Neural progenitor cell (in vitro differentiated cells): ENCODE data around the gene GMFB. TPM values are rescaled to one million over a fixed set of nuclear protein-coding genes. Genes with fewer than 3 reads are reported as not detected.

Experiments used
- DNase-seq: peaks from one replicate; pipeline ENCODE4 v3.0.0-alpha.2; 2016; ENCODE audit warnings: low spot score
- H2AFZ ChIP-seq: fragments of 200-600 bp; sonication (generic); replicated peaks from 2 replicates; pipeline ENCODE4 v1.6.1; 2016; ENCODE audit warnings: antibody characterized with exemption
- H3F3A ChIP-seq: fragments of 200-600 bp; sonication (generic); 2 replicates; pipeline ENCODE4 v1.6.1; 2016; ENCODE audit warnings: antibody characterized with exemption, low read depth
- H3K27ac ChIP-seq: fragments of 200-600 bp; sonication (generic); 2 replicates; pipeline ENCODE4 v1.5.1; 2016; ENCODE audit warnings: mild to moderate bottlenecking
- H3K27me3 ChIP-seq: fragments of 200-600 bp; sonication (generic); 2 replicates; pipeline ENCODE4 v1.6.1; 2016; ENCODE audit warnings: mild to moderate bottlenecking, moderate library complexity
- H3K36me3 ChIP-seq: fragments of 200-600 bp; sonication (generic); 2 replicates; pipeline ENCODE4 v1.5.1; 2016
- H3K4me1 ChIP-seq: fragments of 200-600 bp; sonication (generic); 2 replicates; pipeline ENCODE4 v1.6.1; 2016; ENCODE audit warnings: mixed run types
- H3K4me2 ChIP-seq: fragments of 200-600 bp; sonication (generic); 2 replicates; pipeline ENCODE4 v1.6.1; 2016
- H3K4me3 ChIP-seq: fragments of 200-600 bp; sonication (generic); 2 replicates; pipeline ENCODE4 v1.5.1; 2016
- H3K79me2 ChIP-seq: fragments of 200-600 bp; sonication (generic); 2 replicates; pipeline ENCODE4 v1.6.1; 2016; ENCODE audit warnings: low read depth
- H3K9ac ChIP-seq: fragments of 200-600 bp; sonication (generic); 2 replicates; pipeline ENCODE4 v1.6.1; 2016
- H3K9me3 ChIP-seq: fragments of 200-600 bp; sonication (generic); 2 replicates; pipeline ENCODE4 v1.5.1; 2016; ENCODE audit warnings: low read depth
- H4K20me1 ChIP-seq: fragments of 200-600 bp; sonication (generic); 2 replicates; pipeline ENCODE4 v1.6.1; 2016; ENCODE audit warnings: low read depth
- H3K27ac Mint-ChIP-seq: 3 replicates; pipeline ENCODE4 v1.8.0; 2021; ENCODE audit warnings: mixed read lengths
- H3K27me3 Mint-ChIP-seq: 2 replicates; pipeline ENCODE4 v1.8.0; 2022; ENCODE audit warnings: low read depth, mild to moderate bottlenecking, inconsistent platforms, moderate library complexity, mixed read lengths; ENCODE audit not compliant: insufficient read depth
- H3K36me3 Mint-ChIP-seq: 3 replicates; pipeline ENCODE4 v1.8.0; 2021; ENCODE audit warnings: mixed read lengths
- H3K4me1 Mint-ChIP-seq: 3 replicates; pipeline ENCODE4 v1.8.0; 2021; ENCODE audit warnings: mixed read lengths
- H3K4me3 Mint-ChIP-seq: 3 replicates; pipeline ENCODE4 v1.8.0; 2021; ENCODE audit warnings: mild to moderate bottlenecking, moderate library complexity, mixed read lengths
- H3K9me3 Mint-ChIP-seq: 3 replicates; pipeline ENCODE4 v1.8.0; 2020; ENCODE audit warnings: mixed read lengths
- CTCF ChIP-seq: fragments of 200-600 bp; sonication (generic); IDR thresholded peaks from 2 replicates; pipeline ENCODE4 v1.5.1; 2017; ENCODE audit warnings: antibody characterized with exemption, mild to moderate bottlenecking
- EZH2 ChIP-seq: fragments of 200-600 bp; sonication (generic); IDR thresholded peaks from 2 replicates; pipeline ENCODE4 v1.6.1; 2017; ENCODE audit warnings: antibody characterized with exemption, mild to moderate bottlenecking, moderate library complexity
- EZH2phosphoT487 ChIP-seq: fragments of 200-600 bp; sonication (generic); IDR thresholded peaks from 2 replicates; pipeline ENCODE4 v1.6.1; 2017; ENCODE audit warnings: antibody characterized with exemption
- total RNA-seq: library from RNA; depleted of rRNA; stranded (reverse); fragments of >200 nt; gene quantifications from 2 replicates; pipeline ENCODE4 v1.2.3, GENCODE V29; 2015; ENCODE audit warnings: low replicate concordance

Gene GMFB
- total RNA-seq, 1 donor from 2014 or later: 172 TPM

GRCh38 chr14:54502602-54503001, 13.8 kb upstream of the GMFB start:
- Histone ChIP-seq H3K9me3 (no peaks in the 10 kb centered on the region), H3K4me1 (no peaks in the 10 kb centered on the region), H3K9ac (no peak overlapping the region), H3F3A (no peaks in the 10 kb centered on the region), H3K27ac (no peak overlapping the region), H3K36me3 (no peaks in the 10 kb centered on the region), H4K20me1 (no peaks in the 10 kb centered on the region), H3K27me3 (no peaks in the 10 kb centered on the region), H3K79me2 (no peaks in the 10 kb centered on the region), H2AFZ (no peak overlapping the region), H3K4me2 (no peak overlapping the region), H3K4me3 (no peak overlapping the region)
- peaks cover 3% of the 10 kb centered on the region for H3K4me1 Mint-ChIP-seq
- DNase-seq: no peak
- H3K4me3 Mint-ChIP-seq: no peak overlapping the region
- H3K36me3 Mint-ChIP-seq: no peaks in the 10 kb centered on the region
- H3K27ac Mint-ChIP-seq: no peak overlapping the region
- H3K27me3 Mint-ChIP-seq: no peaks in the 10 kb centered on the region
- TF ChIP-seq EZH2phosphoT487: no peak
- no peak for TF ChIP-seq CTCF
- no peak for TF ChIP-seq EZH2
- no peaks in the 10 kb centered on the region for H3K9me3 Mint-ChIP-seq

- no peaks in the 10 kb centered on the region for H4K20me1 ChIP-seq
- H3K4me3 ChIP-seq: no peak overlapping the region
- no peak overlapping the region for H3K9ac ChIP-seq
- Mint-ChIP-seq H3K27ac (no peak overlapping the region), H3K4me1 (peaks cover 3% of the 10 kb centered on the region), H3K4me3 (no peak overlapping the region), H3K27me3 (peaks cover under 1% of the 10 kb centered on the region), H3K36me3 (no peaks in the 10 kb centered on the region), H3K9me3 (no peaks in the 10 kb centered on the region)
- no peak overlapping the region for H3K4me2 ChIP-seq
- no peak overlapping the region for H3K27ac ChIP-seq
- no peak overlapping the region for H2AFZ ChIP-seq
- no peaks in the 10 kb centered on the region for H3K4me1 ChIP-seq
- H3F3A ChIP-seq: no peaks in the 10 kb centered on the region
- no peak for DNase-seq
- no peaks in the 10 kb centered on the region for H3K79me2 ChIP-seq
- TF ChIP-seq EZH2 (no peak), EZH2phosphoT487 (no peak), CTCF (no peak)
- no peaks in the 10 kb centered on the region for H3K36me3 ChIP-seq
- H3K9me3 ChIP-seq: no peaks in the 10 kb centered on the region
- no peaks in the 10 kb centered on the region for H3K27me3 ChIP-seq
These were observed 12.7 kb upstream of the GMFB start for GRCh38 chr14:54501480-54501879.

GRCh38 chr14:54500744-54501143, 12.0 kb upstream of the GMFB start:
- no peaks in the 10 kb centered on the region for H3K36me3 ChIP-seq

More at GRCh38 chr14:54500744-54501143, 12.0 kb upstream of the GMFB start:
- Histone ChIP-seq H3K4me3 (no peak overlapping the region), H4K20me1 (no peaks in the 10 kb centered on the region), H3F3A (no peaks in the 10 kb centered on the region), H3K4me2 (no peak overlapping the region), H3K4me1 (no peaks in the 10 kb centered on the region), H3K79me2 (no peaks in the 10 kb centered on the region), H3K27ac (no peak overlapping the region), H3K9ac (no peak overlapping the region), H2AFZ (no peak overlapping the region), H3K9me3 (no peaks in the 10 kb centered on the region), H3K27me3 (no peaks in the 10 kb centered on the region)
- peaks cover 3% of the 10 kb centered on the region for H3K4me1 Mint-ChIP-seq
- peaks cover 3% of the 10 kb centered on the region for H3K27me3 Mint-ChIP-seq
- no peak for DNase-seq
- H3K9me3 Mint-ChIP-seq: no peaks in the 10 kb centered on the region
- TF ChIP-seq EZH2 (no peak), EZH2phosphoT487 (no peak), CTCF (no peak)
- H3K4me3 Mint-ChIP-seq: no peak overlapping the region
- peak overlapping the region; percentile 25 for H3K27ac Mint-ChIP-seq
- H3K36me3 Mint-ChIP-seq: no peaks in the 10 kb centered on the region
